T-helper 1 cell (primary cell): ENCODE data around the gene NR2E1.

ENCODE experiments used
- DNase-seq, 5 donors: peaks; one replicate each; pipeline ENCODE4 v3.0.0-alpha.2; 2012 to 2020

Gene NR2E1

DNA sequence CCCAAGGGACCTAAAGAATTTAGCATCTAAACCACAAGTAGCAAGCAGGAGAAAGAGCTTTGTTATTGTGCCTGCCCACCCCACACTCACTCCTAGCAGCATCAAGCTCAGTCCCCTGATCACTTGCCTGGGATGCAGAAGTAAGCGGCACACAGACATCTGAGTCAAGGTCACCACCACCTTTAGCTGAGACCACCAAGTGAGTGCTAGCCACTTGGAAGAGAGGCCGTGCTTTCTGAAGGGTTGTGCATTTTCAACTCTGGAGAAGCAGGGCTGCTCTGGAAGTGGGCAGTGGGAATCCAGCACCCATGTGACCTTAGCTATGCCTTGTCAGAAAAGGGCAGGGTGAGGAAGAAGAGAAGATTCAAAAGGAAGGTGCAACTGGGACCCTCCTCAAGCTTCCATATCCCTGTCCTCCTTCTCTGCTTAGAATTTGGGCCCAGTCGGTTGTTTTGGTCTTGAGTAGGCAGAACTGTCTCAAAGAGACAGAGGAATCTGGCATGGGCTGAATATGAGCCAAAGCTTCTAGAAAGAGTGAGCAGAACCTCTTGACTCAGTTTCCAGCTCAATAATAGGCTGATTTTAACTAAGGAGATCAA lies 6.2 kb downstream of the NR2E1 start:
- no peak for DNase-seq

DNA sequence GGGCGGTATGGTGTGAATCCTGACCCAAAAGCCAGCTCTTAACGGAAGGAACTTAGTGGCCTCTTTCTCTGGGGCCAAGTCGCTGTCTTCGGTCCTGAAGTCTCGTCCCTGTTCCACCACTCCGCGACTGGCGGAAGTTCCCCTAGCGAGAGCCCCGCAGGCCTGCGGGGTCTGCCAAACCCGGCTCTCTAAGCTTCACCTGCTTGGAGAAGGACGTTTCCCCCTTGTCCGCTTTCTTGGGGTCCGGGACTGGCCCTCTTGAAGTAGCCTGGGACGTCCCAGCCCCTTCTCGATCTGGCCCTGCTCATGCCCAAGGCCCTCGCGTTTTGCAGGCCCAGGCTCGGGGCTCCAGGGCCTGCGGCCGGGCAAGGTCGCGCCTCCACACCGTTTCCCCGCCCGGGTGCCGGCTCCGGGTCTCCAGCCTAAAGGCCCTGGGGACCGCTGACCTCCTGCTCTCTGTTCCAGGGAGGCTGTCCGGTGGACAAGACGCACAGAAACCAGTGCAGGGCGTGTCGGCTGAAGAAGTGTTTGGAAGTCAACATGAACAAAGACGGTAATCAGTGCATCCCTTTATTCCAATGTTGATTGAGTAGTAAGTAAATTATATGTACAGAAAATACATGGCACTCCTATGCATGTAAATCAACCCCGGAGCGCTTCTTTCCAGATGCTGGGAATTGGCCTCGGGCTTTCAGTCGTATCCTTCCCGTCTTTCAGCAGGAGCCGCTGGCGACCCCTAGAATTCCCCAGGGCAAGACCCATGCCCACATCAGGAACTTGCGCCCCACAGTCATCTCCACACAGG lies 8.8 kb downstream of the NR2E1 start:
- no peak for DNase-seq

DNA sequence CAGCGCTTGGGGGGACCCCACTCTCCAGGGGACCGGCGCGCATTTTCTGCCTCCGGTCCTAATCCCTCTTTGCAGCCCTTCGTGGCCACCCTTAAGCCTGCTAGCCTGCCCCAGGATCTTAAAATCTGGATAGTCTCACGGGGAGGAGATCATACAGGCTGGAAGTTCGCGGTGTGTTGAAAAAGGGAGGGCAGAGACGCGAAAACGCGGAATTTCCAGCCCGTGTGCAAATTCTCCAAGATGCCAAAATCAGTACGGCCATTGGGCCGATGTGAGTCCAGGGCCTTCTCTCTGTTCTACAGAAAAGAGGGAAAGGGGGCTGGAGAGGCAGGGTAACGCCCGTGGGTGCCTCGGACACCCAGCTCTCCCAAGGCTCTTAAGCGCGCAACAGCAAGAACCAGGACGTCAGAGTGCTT lies 9.4 kb downstream of the NR2E1 start:
- no peak for DNase-seq

DNA sequence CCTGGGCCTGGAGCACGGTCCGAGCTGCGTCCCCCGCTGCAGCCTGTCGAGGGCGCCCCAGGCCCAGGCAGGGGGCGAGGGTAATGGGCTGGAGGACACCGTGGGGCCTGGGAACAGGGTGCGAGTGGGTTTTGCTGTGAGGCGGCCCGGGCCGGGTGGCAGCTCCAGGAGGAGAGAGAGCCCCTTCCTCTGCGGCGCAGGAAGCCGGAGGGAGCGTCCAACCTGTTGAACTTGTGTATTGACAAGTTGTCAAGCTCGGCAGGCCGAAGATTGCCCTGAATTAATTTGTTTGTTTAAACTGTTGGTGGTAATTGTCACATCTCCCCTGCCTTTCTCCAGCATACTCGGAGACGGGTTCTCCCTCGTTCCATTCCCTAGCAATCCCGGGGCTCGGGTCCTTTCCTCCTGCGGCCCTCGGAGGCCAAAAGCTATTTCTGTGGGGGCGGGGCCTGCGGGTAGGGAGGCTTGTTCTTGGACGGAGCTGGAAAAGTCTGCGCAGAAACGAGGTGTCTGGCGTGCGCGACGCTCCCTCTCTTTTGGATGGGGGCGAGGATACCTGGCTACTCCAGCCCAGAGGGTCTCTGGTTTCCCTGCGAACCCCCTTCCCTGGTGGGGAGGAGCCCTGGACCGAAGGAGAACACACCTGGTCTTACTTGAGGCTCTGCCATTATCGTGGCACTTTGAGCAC lies 9.9 kb downstream of the NR2E1 start:
- no peak for DNase-seq

DNA sequence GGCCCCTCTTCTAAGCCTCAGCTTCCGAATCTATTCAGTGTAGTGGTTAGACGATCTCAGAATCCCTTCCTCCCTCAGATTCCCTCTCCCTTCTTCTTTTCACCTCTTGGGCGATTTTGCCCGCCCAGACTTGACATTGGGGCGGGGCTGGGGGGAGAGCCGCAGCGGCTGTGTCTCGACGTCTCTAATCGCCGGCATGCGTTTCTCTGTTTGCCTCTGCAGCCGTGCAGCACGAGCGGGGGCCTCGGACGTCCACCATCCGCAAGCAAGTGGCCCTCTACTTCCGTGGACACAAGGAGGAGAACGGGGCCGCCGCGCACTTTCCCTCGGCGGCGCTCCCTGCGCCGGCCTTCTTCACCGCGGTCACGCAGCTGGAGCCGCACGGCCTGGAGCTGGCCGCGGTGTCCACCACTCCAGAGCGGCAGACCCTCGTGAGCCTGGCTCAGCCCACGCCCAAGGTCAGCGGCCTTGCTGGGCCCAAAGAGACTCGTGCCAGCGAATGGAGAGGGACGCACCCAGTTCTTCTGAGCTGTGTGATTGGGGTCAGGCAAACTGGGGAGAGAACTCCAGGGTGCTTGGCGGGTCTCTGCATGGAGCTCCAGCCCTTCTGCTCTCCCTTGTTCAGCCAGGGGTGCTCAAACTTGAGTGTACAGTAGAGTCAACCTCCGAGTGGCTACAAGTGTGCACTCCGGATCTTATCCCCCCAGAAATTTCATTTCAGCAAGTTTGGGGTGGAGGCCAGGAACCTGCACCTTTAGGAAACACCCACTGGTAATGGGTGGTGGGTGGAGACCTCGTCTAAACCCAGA lies 10.7 kb downstream of the NR2E1 start:
- DNase-seq = no peak

DNA sequence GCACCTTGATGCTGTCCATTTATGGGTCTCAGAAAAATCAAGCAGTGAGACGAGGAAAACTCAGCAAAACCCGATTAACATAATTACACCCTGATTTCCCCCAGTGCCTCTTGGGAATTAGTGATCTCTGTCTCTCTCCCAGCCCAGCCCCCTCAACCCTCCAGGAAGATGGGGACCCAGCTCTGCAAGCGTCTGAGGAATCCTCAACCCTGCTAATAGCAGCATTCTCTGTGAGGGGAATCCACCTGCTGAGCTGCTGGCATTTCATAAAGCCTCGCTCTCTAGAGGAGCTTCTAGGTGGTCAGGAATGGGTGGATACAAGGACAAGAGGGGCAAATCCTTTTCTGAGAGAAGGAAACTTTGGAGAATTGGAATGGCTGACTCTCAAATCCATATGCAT lies 13.9 kb downstream of the NR2E1 start:
- DNase-seq = no peak

DNA sequence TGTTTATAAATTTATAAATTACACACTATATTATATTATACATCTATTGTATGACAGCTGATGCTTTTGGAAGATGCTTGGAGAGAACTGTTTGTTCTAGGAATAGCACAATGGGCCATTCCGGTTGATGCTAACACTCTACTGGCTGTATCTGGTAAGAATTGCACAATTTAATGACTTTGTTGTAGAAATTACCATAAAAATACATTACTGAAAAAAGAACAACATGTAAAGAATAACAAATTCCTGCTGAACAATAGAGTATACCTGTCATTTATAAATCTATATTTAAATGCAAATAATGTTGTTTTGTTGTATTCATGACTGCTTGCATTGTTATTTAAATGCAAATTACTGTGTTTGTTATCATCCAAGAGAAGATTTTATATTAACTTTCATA lies 14.4 kb downstream of the NR2E1 start:
- DNase-seq = no peak

DNA sequence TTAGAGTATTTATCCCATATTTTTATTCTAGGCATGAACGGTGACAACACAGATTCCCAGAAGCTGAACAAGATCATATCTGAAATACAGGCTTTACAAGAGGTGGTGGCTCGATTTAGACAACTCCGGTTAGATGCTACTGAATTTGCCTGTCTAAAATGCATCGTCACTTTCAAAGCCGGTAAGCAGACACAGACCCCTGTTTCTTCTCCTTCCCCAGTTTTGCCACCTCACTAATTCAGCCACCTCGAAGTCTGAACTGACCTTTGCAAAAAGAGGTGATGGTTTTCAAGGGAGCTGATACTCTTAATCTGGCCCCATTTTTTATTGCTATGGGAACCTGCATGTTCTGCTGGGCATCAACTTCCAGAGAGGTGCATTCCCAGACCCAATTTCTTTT lies 15.0 kb downstream of the NR2E1 start:
- DNase-seq = no peak

DNA sequence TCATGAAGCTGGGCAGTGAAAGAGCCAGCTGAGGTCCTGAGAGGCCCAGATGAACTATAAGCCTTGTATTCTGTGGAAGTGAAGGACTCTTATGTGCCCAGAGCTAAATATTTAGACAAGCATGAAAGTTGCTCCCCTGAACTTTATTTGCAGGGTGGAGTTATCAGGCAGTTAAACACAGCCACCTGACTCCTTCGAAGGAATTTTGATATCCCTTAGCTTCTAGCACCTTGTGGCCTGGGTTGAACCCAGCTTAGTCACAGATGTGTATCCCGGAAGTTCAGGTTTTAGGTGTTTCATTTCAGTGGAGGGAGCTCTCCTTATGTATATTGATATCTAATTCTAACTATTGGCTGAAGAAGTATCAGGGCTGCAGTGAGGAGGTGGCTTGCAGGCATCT lies 20.4 kb downstream of the NR2E1 start:
- no peak for DNase-seq

DNA sequence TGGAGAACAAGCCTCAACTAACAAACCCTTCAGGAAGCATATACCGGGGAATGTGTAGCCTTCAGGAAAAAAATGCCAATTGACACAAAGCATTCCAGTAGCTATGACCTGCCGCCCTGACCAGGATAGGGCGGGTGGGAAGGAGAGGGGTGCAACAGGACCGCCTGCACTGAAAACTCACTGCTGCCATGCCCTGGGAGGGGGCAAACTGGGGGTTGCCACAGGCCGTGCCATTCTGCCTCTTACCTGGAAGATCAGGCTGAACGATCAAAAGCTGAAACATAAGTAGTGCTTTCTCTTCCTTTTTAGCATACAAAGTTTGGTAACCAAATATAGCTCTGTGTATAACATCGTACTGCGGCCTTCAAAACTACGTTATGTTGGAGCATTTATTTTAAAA lies 21.7 kb downstream of the NR2E1 start:
- no peak for DNase-seq

DNA sequence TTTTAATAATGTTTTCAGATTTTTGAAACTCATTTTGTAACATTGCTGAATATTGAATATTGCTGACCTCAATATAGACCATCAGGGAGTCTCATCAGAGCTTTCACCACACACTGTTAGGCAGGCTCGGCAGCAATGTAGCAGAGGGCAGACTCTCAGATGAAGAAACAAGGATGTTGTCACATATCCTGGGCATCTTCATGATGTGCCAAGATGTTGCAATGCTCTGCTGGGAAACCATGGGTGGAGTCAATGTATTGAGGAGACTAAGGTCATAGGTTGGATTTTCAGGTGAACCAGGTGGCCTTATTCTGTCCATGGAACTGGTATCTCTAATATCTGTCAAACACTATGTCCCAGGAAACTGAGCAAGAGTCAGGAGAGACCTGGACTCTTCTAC lies 27.3 kb downstream of the NR2E1 start:
- no peak for DNase-seq

DNA sequence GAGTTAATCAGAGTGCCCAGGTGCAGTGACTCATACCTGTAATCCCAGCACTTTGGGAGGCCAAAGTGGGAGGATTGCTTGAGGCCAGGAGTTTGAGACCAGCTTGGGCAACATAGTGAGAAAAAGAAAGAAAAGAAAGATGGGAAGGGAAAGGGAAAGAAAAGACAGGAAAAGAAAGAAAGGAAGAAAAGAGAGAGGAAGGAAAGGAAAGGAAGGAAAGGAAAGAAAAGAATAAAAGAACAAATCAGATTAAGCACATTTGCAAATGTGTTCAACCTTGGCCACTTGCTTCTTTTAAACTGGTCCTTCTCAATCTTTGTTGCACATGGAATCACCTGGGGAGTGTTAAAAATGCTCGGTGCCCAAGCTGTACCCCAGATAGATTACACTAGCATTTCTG lies 28.0 kb downstream of the NR2E1 start:
- DNase-seq = no peak

DNA sequence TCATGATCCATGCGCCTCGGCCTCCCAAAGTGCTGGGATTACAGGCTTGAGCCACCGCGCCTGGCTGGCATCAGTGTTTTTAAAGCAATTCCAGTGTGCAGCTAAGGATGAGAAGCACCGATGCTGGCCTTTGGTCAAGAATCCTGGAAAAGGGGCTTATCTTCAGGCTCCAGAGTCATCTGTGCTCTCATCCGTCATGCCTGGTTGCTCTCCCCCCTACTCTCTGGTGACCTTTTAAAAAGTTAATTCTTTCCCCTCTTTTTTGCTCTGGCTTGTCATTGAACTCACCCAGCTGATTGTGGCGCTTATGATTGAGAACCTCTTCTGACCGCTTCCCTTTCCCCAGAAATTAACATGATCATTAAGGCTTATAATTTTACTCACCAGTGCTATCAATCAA lies 28.7 kb downstream of the NR2E1 start:
- DNase-seq = no peak

DNA sequence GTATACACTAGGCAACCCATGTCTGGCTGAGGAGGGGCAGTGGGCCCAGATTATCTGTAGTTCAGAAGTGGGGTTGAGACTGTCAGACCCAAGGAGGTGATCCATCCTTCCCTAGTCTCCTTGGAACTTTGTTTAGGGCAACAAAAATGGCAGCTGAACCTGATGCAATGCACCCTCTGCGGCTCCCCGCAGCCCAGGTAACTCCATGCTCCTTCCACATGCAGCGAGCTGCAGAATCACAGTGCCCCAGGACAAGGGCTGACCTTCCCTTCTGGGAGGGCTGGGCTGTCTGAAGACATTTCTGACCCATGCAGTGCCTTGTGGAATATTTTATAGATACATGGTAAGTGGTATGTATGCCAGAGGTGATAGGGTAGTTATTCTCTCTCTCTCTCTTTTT lies 29.4 kb downstream of the NR2E1 start:
- no peak for DNase-seq

DNA sequence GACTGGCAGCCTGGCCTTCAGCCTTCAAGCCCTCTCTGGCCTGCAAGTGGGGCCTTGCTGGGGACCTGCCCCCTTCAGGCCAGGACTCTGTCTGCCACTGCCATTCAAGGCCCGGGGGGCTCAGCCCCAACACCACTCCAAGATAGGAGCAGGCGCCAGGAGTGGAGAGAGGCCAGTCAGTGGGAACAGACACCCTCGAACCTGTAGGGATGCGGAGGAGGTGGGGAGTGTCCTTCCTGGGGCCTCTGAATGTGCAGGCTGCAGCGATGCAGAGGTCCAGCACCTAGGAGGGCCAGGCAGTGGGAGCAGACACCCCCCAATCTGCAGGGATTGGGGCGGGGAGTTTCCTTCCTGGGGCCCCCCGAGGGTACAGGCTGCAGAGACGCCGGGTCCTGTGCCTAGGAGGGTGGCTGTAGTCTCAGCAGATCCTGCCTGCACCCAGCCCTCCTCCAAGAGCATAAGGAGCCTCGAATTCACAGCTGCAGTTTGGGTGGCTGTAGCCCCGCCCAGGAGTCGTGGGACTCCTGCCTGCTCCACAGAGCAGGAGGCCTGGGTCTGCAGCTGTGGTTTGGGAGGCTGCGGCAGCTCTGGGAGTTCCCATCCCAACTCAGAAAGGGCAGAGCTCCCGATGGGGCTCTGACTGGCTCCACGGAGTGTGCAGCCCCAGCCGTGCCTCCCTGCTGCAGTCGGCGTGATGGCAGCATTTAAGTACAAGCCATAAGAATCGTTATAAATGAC lies 33.1 kb downstream of the NR2E1 start:
- no peak for DNase-seq

DNA sequence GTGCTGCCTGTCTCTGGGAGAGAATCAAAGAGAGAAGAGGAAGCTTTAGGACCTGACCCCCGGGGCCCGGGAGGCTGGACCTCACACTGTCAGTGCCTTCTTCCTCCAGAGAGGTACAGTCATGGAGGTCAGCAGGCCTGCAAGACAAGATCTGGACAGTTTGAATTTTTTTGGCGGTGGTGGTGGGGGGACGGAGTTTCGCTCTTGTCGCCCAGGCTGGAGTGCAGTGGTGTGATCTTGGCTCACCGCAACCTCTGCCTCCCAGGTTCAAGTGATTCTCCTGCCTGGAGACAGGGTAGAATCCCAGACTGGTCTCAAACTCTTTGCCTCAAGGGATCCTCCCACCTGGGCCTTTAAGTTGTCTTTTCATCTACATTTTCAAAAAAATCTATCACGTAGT lies 34.4 kb downstream of the NR2E1 start:
- no peak for DNase-seq

DNA sequence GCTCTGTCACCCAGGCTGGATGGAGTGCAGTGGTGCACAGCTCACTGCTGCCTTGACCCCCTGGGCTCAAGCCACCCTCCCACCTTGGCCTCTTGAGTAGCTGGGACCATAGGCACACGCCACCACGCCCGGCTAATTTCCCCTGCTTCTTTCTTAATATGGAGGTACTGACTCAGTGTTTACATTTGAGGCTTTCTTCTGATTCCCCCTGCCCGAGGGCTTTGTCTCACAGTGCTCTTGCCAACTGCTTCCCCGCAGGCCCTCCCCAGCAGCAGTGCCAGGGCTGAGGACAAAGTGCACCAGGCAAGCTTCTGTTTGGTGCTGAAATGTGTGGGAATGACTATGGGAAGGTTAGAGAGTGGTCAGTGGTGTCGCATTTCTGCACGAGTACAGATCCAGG lies 34.8 kb downstream of the NR2E1 start:
- DNase-seq = no peak

DNA sequence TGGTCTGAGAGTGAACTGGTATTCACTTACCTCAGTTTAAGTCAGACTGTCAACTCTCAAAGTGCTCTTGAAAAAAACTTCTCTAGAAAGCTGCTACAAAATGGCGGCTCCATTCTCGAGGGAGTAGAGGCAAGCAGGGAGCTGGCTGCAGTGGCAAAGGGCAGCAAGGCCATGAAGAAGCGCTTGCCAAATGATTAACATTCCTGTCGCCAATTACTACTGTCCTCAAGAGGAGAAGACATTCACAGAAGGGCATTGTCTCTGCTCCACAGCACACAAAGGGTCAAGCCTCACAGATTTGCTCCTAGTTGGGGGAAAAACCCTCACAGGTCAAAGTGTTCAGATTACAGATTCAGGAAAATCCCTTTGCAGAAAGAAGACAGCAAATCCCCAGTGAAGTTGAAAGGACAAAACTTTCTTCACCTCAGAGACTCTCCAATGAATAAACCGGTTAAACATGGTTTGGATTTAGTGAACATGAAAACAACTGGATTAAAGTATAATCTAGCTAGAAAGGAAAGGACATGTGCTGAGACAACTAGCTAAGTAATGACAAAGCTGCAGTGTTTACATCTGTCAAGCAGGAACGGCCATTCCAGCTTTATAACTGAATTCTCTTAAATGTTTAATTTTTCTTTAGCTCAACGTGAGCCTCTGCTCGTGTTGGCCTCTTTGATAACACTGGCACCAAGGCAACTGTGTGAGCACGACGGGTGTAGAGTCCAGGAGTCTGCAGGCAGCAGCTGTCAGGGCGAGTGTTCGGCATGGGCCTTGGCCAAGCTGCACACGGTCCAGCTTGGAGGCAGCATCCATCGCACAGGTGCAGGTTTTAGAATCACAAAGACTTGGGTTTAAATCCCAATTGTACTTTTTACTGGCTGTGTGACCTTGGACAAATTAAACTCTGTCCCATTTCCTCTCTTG lies 37.6 kb downstream of the NR2E1 start:
- DNase-seq = no peak

DNA sequence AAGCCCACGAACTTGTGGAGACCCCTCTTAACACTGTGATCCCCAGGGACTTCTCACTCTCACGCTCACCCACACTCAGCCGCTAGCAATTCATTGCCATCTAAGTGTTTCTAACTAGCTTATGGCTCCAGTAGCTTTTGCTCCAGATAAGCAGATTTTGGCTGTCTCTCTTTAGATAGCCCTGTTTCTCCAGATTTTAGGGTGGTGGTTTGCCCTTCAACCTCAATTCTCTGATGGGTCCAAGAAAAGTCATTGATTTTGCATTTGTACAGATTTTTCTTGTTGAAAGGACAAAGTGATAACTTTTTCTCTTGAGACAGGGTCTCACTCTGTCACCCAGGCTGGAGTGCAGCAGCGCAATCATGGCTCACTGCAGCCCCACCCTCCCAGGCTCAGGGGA lies 41.2 kb downstream of the NR2E1 start:
- DNase-seq = no peak

DNA sequence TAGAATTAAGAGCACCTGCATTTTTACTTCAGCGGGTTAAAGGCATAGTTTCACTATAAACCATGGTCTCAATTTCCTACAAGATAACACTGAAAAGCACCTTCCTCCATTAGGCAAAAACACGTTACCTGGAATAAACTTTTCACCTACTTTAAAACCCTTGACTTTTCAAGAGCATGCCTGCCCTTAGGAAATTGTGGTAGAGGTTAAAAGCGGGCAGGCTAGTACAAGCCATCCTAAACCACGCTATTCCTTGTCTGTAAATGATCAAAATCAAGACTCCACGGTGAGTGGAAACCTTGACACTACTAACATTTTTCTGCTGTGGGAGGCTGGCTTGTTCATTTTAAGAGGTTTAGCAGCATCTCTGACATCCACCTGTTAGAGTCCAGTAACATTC lies 43.9 kb downstream of the NR2E1 start:
- no peak for DNase-seq

DNA sequence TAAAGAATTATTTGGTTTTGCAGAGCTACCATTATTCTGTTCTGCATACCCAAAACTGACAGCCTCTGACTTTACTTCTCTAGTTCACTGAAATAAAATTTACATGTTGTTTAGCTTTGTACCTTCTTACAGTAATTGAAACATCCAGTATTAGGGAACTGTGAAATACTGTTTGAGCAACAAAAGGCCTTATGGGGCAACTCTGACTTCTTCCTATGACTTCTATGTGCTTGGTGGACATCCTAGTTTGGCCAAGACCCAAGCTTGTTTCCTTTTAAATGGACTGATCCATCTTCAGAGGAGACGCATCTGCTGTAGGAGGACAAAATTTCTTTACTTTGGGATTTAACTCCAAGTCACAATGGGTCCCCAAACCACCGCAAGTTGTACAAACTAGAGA lies 44.7 kb downstream of the NR2E1 start:
- no peak for DNase-seq

DNA sequence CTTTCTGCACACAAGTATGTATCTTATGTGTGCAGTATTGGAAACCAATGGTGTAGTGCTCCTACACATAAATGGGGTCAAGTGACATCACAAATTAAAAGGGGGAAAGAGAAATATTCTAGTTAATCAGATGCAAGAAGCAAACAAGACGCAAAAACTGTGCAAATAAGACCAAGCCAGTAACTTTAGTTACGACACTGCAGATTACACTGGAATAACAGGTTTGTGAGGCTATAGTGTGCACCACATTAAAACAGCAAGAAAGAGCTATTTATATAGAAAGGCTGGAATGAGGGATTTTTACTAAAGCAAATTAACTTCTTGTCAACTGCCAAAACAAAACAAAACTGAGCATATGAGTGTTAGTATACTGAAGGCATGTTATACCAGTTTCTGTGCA lies 45.8 kb downstream of the NR2E1 start:
- DNase-seq = no peak
